SK-N-MC (cell line): Measurements from ENCODE around the gene PTGES2.

ENCODE experiments used
- EZH2 ChIP-seq: fragments of 200-600 bp; sonication (generic); IDR thresholded peaks from one replicate; pipeline ENCODE4 v1.6.1; 2017; ENCODE audit warnings: antibody characterized with exemption
- FOXP2 ChIP-seq: optimal IDR thresholded peaks from 2 replicates; pipeline ENCODE3; 2011; ENCODE audit warnings: mild to moderate bottlenecking, moderate library complexity; ENCODE audit not compliant: insufficient read depth; ENCODE audit errors: extremely low read length, control extremely low read depth
- POLR2AphosphoS5 ChIP-seq: IDR thresholded peaks from 2 replicates; pipeline ENCODE4 v1.6.1; 2012; ENCODE audit warnings: mild to moderate bottlenecking, low read depth, low read length, borderline replicate concordance

GRCh38 chr9:128142061-128142460 is 14.5 kb upstream of the PTGES2 start:
- TF ChIP-seq EZH2 (no peak), POLR2AphosphoS5 (no peak), FOXP2 (no peak)
